Kidney (tissue), 22 donors: ENCODE results near the gene PRAMEF5. TPM values are rescaled to one million over a fixed set of nuclear protein-coding genes. Genes with fewer than 3 reads are reported as not detected.
"Not testable (repeated sequence)": the region's sequence is repeated elsewhere in the genome, so short reads cannot be mapped to it uniquely, and the experiment has no call there.

Experiments
- DNase-seq, 5 donors: peaks; one replicate each; pipeline ENCODE4 v3.0.0-alpha.2; 2013 to 2020
- FAIRE-seq: peaks from 2 replicates; lab custom pipeline; 2012; peaks lifted over from hg19 to GRCh38; lab: Jason Lieb, UNC
- H3K27ac ChIP-seq, 2 donors: one replicate each; pipeline ENCODE4 v1.7.0; 2013; ENCODE audit warnings: low read depth in 2 of 2, low read length in 2 of 2, inconsistent platforms in 1 of 2
- H3K27me3 ChIP-seq: one replicate; pipeline ENCODE4 v1.7.1; 2013; ENCODE audit warnings: low read length, inconsistent platforms; ENCODE audit not compliant: control insufficient read depth, insufficient read depth
- H3K36me3 ChIP-seq, 3 donors: one replicate each; pipeline versions ENCODE4 v1.7.0 to v1.7.1; 2013; ENCODE audit warnings: low read length in 3 of 3, control low read depth in 1 of 3, inconsistent platforms in 1 of 3; ENCODE audit not compliant: insufficient read depth in 3 of 3, control insufficient read depth in 2 of 3
- H3K4me1 ChIP-seq, 3 donors: one replicate each; pipeline versions ENCODE4 v1.7.0 to v1.7.1; 2013; ENCODE audit warnings: low read length in 3 of 3, inconsistent platforms in 1 of 3, low read depth in 1 of 3; ENCODE audit not compliant: control insufficient read depth in 2 of 3, insufficient read depth in 2 of 3
- H3K4me3 ChIP-seq, 3 donors: one replicate each; pipeline versions ENCODE4 v1.7.0 to v1.8.1; 2013; ENCODE audit warnings: low read length in 3 of 3, control low read depth in 1 of 3, inconsistent platforms in 1 of 3
- H3K9ac ChIP-seq, 3 donors: one replicate each; pipeline versions ENCODE4 v1.7.0 to v1.7.1; 2013; ENCODE audit warnings: low read length in 3 of 3, control low read depth in 1 of 3, inconsistent platforms in 1 of 3
- H3K9me3 ChIP-seq, 3 donors: one replicate each; pipeline versions ENCODE4 v1.7.0 to v1.7.1; 2013; ENCODE audit warnings: low read length in 3 of 3, control low read depth in 1 of 3, inconsistent platforms in 1 of 3; ENCODE audit not compliant: control insufficient read depth in 2 of 3, insufficient read depth in 1 of 3
- intact Hi-C: fragments of 100-400 bp; cut with DNase I; formaldehyde crosslinking; loops from one replicate; pipeline ENCODE4 v1.11.1; 2022
- long read RNA-seq, 10 donors: library from polyadenylated mRNA in 1 of 10; unstranded in 1 of 10; transcript quantifications; one replicate each; pipeline ENCODE4 v2.0.0 and lab custom pipeline, GENCODE V29; 2021 to 2026
- polyA plus RNA-seq: library from polyadenylated mRNA; stranded (reverse); fragments of 350-450 nt; fragmentation: Illumina TruSeq; extraction: RNeasy Lipid Tissue Mini Kit (QIAGEN cat#74804); gene quantifications from one replicate; pipeline ENCODE4 v1.2.3, GENCODE V29; 2014; ENCODE audit warnings: low read depth, low replicate concordance; ENCODE audit not compliant: insufficient read depth
- total RNA-seq: library from RNA; stranded (reverse); fragmentation: NEBNext Ultra II Directional; extraction: Animal tissue kit (Norgen Biotek cat#: 25700); gene quantifications from one replicate; pipeline ENCODE4 v1.2.1, GENCODE V29; 2021
- TF ChIP-seq, protein P1 (sequence below): IDR thresholded peaks from 3 replicates; pipeline ENCODE4 v1.5.1; 2012; ENCODE audit warnings: mild to moderate bottlenecking, moderate library complexity, borderline replicate concordance; ENCODE audit not compliant: insufficient read depth; ENCODE audit errors: extremely low read depth
- donor health status: control.
- donor health status: control.
- donor health status: control.
- donor health status: control.
- donor health status: control.
- donor health status: DM: yes; HTN: yes; CAD: no.
- donor health status: Normal renal cell carcinoma (clear cell type).

PRAMEF5 gene
- total RNA-seq (not detected), polyA plus RNA-seq (not detected)
- long read RNA-seq, donor 1 = 0 reads
- long read RNA-seq, donor 2 = 0 reads
- long read RNA-seq, donor 3 = 0 reads
- long read RNA-seq, donor 4 = 0 reads
- long read RNA-seq, donor 5 = 0 reads
- long read RNA-seq, donor 6 = 0 reads
- long read RNA-seq, donor 7 = 0 reads
- long read RNA-seq, donor 8 = 0 reads
- long read RNA-seq, donor 9 = 0 reads
- long read RNA-seq, donor 10 = 0 reads

DNA sequence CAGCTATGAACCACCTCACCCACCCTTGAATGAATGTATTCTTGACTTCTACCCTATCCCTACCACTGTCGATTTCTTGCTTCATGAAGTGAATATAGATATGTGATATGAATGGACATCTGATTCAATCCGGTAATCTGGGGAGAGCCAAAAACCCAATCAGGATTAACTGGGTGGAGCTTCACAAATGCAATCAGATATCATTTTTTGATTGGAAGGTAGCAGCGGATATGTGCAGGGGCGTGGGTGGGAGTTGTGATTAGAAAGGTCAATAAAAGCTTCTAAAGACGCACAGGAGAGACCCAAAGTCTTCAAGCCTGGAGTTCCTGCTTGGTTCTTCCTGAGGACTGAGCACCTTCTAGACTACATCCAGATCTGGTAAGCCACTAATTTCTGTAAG lies at the start of gene PRAMEF5:
PRAMEF5 (plus strand) TSS at position 301 of the 400 bp plus-strand sequence. CDS start 5,071 bp downstream, outside the sequence.
- FAIRE-seq, H3K9ac ChIP-seq, H3K9me3 ChIP-seq, DNase-seq, H3K4me1 ChIP-seq, H3K36me3 ChIP-seq, H3K27me3 ChIP-seq, H3K27ac ChIP-seq, intact Hi-C loops, H3K4me3 ChIP-seq: not testable (repeated sequence)

DNA sequence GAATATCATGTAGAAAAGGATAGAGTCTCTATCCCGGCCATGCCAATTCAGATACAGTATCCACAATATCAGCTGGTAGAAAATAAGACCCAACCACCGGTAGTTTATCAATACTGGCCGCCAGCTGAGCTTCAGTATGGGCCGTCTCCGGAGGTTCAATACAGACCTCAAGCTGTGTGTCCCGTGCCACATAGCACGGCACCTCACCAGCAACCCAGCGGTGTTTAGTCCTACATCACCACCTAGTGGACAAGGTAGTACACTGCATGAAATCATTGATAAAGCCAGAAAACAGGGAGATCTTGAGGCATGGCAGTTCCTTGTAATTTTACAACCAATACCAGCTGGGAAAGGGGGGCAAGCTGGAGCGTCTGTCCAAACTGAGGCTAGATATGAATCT lies 45.3 kb upstream of the PRAMEF5 start:
- FAIRE-seq, H3K9ac ChIP-seq, H3K4me1 ChIP-seq, H3K27me3 ChIP-seq, H3K27ac ChIP-seq, H3K4me3 ChIP-seq, intact Hi-C loops, DNase-seq, H3K36me3 ChIP-seq, H3K9me3 ChIP-seq: not testable (repeated sequence)

DNA sequence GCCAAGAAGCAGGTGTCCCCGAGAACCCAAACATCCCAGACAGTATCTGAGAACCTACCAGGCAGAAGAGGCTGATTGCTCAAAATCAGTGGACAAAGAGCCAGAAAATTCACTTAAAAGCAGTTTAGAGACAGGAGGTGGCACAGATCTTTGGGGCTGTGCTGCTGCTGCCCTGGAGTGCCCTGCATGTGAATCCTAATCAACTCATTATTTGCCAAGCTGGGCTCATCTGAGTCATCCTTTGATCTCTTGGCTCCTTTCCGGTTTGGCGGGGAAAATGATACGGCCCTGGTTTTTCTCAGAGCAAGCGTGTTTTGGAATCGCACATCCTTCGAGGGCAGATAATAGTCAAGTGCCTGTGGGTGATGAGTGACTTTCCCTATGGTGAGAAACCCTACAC lies 37.4 kb upstream of the PRAMEF5 start:
- H3K4me3 ChIP-seq, H3K27ac ChIP-seq, H3K36me3 ChIP-seq, H3K27me3 ChIP-seq, H3K9me3 ChIP-seq, intact Hi-C loops, H3K4me1 ChIP-seq, FAIRE-seq, H3K9ac ChIP-seq, DNase-seq: not testable (repeated sequence)

DNA sequence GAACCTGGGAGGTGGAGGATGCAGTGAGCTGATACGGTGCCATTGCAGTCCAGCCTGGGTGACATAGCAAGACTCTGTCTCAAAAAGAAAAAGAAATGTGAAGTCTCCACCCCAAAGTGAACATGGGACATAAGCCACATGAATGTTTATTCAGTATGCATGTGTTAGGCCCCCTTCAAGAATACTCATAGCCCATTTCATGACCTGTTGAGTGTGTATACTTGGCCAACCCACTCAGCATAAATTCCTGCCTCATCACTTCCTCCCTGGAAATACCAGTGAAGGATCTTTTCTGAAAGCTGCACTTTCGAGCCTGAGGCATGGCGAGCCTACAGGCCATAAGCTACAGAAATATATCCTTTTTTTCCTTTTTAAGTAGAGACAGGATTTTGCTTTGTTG lies 34.8 kb upstream of the PRAMEF5 start:
- FAIRE-seq, H3K36me3 ChIP-seq, H3K9ac ChIP-seq, H3K27ac ChIP-seq, H3K9me3 ChIP-seq, H3K27me3 ChIP-seq, H3K4me1 ChIP-seq, DNase-seq, intact Hi-C loops, H3K4me3 ChIP-seq: not testable (repeated sequence)

DNA sequence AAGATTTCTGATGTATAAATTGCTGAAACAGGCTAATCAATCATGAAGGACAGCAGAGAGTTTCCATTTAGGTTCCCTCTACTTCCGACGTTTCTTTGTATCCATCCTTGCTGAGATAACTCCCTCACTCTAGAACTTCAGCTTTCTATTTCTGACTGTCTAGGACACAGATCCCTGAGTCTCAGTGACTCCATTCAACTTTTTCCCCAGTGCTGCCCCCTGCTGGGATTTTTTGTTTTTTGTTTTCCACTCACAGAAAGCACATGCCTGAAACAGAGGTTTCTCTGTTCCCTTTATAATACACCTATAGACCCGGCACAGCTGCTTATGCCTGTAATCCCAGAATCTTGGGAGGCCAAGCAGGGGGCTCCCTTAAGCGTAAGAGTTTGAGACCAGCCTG lies 31.2 kb upstream of the PRAMEF5 start:
- H3K4me1 ChIP-seq, FAIRE-seq, H3K4me3 ChIP-seq, H3K27me3 ChIP-seq, intact Hi-C loops, H3K9me3 ChIP-seq, H3K9ac ChIP-seq, H3K36me3 ChIP-seq, H3K27ac ChIP-seq, DNase-seq: not testable (repeated sequence)

DNA sequence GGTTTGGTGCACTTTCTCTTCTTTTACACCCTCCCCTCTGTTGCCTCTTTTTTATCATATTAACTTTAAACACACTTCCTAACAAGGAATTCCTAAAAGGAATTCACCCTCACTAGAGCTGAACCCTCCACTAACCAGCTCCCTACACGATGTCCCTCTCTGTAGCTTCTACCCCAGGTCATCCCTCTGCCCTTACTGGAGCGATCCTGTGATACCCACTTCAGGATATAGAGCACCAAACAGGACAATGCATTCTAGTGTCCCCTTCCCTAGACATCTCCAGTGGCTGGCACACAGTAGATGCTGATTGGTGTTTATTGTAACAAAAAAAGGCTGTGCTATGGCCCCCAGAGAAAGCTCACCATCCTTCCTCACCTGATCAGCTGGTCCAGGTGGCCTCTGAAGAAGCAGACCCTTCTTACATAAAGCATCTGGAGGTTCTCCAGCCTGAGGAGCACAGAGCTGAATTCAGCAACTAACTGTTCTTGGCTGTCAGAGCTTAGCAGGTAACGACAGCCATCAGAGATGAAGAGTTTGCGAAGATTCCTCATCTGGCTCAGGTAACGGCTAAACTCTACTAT lies 29.4 kb upstream of the PRAMEF5 start:
- H3K4me1 ChIP-seq = no peaks in the 10 kb centered on the region
- no peaks in the 10 kb centered on the region for H3K36me3 ChIP-seq
- DNase-seq = no peak
- FAIRE-seq = no peak
- TF ChIP-seq, protein P1, sequence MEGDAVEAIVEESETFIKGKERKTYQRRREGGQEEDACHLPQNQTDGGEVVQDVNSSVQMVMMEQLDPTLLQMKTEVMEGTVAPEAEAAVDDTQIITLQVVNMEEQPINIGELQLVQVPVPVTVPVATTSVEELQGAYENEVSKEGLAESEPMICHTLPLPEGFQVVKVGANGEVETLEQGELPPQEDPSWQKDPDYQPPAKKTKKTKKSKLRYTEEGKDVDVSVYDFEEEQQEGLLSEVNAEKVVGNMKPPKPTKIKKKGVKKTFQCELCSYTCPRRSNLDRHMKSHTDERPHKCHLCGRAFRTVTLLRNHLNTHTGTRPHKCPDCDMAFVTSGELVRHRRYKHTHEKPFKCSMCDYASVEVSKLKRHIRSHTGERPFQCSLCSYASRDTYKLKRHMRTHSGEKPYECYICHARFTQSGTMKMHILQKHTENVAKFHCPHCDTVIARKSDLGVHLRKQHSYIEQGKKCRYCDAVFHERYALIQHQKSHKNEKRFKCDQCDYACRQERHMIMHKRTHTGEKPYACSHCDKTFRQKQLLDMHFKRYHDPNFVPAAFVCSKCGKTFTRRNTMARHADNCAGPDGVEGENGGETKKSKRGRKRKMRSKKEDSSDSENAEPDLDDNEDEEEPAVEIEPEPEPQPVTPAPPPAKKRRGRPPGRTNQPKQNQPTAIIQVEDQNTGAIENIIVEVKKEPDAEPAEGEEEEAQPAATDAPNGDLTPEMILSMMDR = no peak
- H3K27me3 ChIP-seq = no peaks in the 10 kb centered on the region
- H3K9ac ChIP-seq = no peak overlapping the region
- H3K9me3 ChIP-seq = no peaks in the 10 kb centered on the region
- H3K4me3 ChIP-seq = no peak overlapping the region
- intact Hi-C loops = no loop called here
- H3K27ac ChIP-seq = no peak overlapping the region

DNA sequence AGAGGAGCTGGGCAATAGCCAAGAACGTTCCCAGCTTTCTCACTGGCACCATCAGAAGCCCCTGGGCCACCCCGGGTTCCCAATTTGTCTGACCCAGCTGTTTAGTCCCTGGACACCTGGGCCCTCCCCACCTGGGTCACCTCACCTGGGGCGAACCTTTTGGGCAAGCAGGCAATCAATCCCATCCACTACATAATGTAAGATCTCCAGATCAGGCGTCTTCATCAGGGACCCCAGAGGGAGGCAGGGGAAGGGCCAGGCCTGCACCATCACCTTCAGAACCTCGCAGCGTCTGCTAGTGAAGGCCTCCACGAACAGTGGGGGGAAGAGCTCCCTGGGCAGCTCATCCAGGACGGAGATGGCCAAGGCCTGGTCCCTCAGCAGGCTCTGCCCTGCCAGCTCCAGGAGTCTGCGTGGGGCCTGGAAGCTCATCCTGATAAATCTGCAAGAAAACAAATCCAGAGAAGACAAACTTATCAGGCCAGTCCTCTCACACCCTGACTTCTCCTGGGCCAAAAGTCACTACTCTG lies 28.3 kb upstream of the PRAMEF5 start, which contains the start of gene PRAMEF18:
PRAMEF18 (minus strand) TSS at position 480 of the 530 bp plus-strand sequence; CDS start at position 432, 48 bp downstream.
- peak in 1 of 5 donors; percentile 51 for DNase-seq
- H3K27ac ChIP-seq, H3K4me1 ChIP-seq, H3K27me3 ChIP-seq, intact Hi-C loops, H3K36me3 ChIP-seq, H3K9me3 ChIP-seq, H3K4me3 ChIP-seq, FAIRE-seq, H3K9ac ChIP-seq: not testable (repeated sequence)
